IMR-90 (cell line): Measurements from ENCODE around the gene SDHB. TPM values are rescaled to one million over a fixed set of nuclear protein-coding genes. Genes with fewer than 3 reads are reported as not detected.

Experiments
- ATAC-seq: fragments of 200-7000 bp; cut with Tn5 transposase; 2 replicates; pipeline ENCODE4 v1.9.1; 2020; ENCODE audit warnings: low read depth, mild to moderate bottlenecking, moderate library complexity
- BruUV-seq: library from RNA; stranded (reverse); fragments of 400-500 nt; replicated peaks from 2 replicates; lab custom pipeline; 2021; lab: Mats Ljungman, UMichigan
- CTCF ChIA-PET: fragments of 300-600 bp; formaldehyde crosslinking; extraction: SDS; loops from one replicate; lab custom pipeline; 2021; ENCODE audit warnings: antibody characterized with exemption; lab: Yijun Ruan, JAX
- POLR2A ChIA-PET: fragments of 300-600 bp; sonication (Branson Sonifier 250); formaldehyde crosslinking; loops from one replicate; lab custom pipeline; 2022; ENCODE audit warnings: antibody characterized with exemption; ENCODE audit not compliant: unreplicated experiment; lab: Charles Lee
- DNase-seq: peaks from one replicate; pipeline ENCODE4 v3.0.0; 2013
- H2AFZ ChIP-seq: replicated peaks from 2 replicates; pipeline ENCODE3; 2013; ENCODE audit warnings: low read length, mild to moderate bottlenecking; ENCODE audit not compliant: poor library complexity
- H2AK5ac ChIP-seq: 2 replicates; pipeline ENCODE4 v1.6.1; 2013; ENCODE audit warnings: low read depth, low read length, inconsistent platforms
- H2AK9ac ChIP-seq: replicated peaks from 2 replicates; pipeline ENCODE3; 2013; ENCODE audit warnings: mild to moderate bottlenecking, low read depth, low read length, moderate library complexity; ENCODE audit not compliant: poor library complexity
- H2BK120ac ChIP-seq: 2 replicates; pipeline ENCODE4 v1.6.1; 2013; ENCODE audit warnings: low read depth, low read length, inconsistent platforms
- H2BK15ac ChIP-seq: 3 replicates; pipeline ENCODE4 v1.6.1; 2013; ENCODE audit warnings: low read depth, low read length, inconsistent platforms
- H2BK20ac ChIP-seq: 2 replicates; pipeline ENCODE4 v1.6.1; 2013; ENCODE audit warnings: low read depth, mild to moderate bottlenecking, inconsistent platforms, low read length, moderate library complexity
- H2BK5ac ChIP-seq: 2 replicates; pipeline ENCODE4 v1.6.1; 2013; ENCODE audit warnings: mild to moderate bottlenecking, low read depth, low read length, inconsistent platforms; ENCODE audit not compliant: poor library complexity, severe bottlenecking
- H3K14ac ChIP-seq: replicated peaks from 2 replicates; pipeline ENCODE4 v1.6.1; 2013; ENCODE audit warnings: low read depth, low read length, inconsistent platforms
- H3K18ac ChIP-seq: 2 replicates; pipeline ENCODE4 v1.6.1; 2013; ENCODE audit warnings: low read depth, low read length, control low read depth
- H3K23ac ChIP-seq: 2 replicates; pipeline ENCODE4 v1.6.1; 2013; ENCODE audit warnings: low read depth, low read length, inconsistent platforms
- H3K27ac ChIP-seq: 2 replicates; pipeline ENCODE4 v1.5.1; 2013; ENCODE audit warnings: mild to moderate bottlenecking, control low read depth, low read length; ENCODE audit not compliant: insufficient read depth
- H3K27me3 ChIP-seq: 2 replicates; pipeline ENCODE4 v1.6.1; 2013; ENCODE audit warnings: low read length; ENCODE audit not compliant: control insufficient read depth, insufficient read depth
- H3K36me3 ChIP-seq: 2 replicates; pipeline ENCODE4 v1.6.1; 2013; ENCODE audit warnings: low read length, mixed read lengths; ENCODE audit not compliant: control insufficient read depth, insufficient read depth
- H3K4ac ChIP-seq: 2 replicates; pipeline ENCODE4 v1.6.1; 2013; ENCODE audit warnings: low read depth, low read length, inconsistent platforms
- H3K4me1 ChIP-seq: 2 replicates; pipeline ENCODE4 v1.6.1; 2013; ENCODE audit warnings: low read length, mixed read lengths; ENCODE audit not compliant: control insufficient read depth, insufficient read depth
- H3K4me2 ChIP-seq: 2 replicates; pipeline ENCODE4 v1.6.1; 2013; ENCODE audit warnings: low read depth, mild to moderate bottlenecking, control low read depth, low read length, moderate library complexity
- H3K4me3 ChIP-seq: 2 replicates; pipeline ENCODE4 v1.5.1; 2013; ENCODE audit warnings: low read depth, mild to moderate bottlenecking, control low read depth, low read length, moderate library complexity; ENCODE audit not compliant: insufficient read depth
- H3K56ac ChIP-seq: 2 replicates; pipeline ENCODE4 v1.6.1; 2013; ENCODE audit warnings: low read length, inconsistent platforms; ENCODE audit not compliant: insufficient read depth; ENCODE audit errors: extremely low read depth
- H3K79me1 ChIP-seq, 2 experiments: 2 replicates each; pipeline ENCODE4 v1.6.1; 2013; ENCODE audit warnings: low read length in 2 of 2, inconsistent platforms in 1 of 2, low read depth in 1 of 2
- H3K9ac ChIP-seq: 2 replicates; pipeline ENCODE4 v1.6.1; 2013; ENCODE audit warnings: low read depth, low read length, control low read depth
- H3K9me1 ChIP-seq: 2 replicates; pipeline ENCODE4 v1.6.1; 2013; ENCODE audit warnings: low read length, inconsistent platforms; ENCODE audit not compliant: insufficient read depth
- H3K9me3 ChIP-seq: 2 replicates; pipeline ENCODE4 v1.6.1; 2013; ENCODE audit warnings: low read length; ENCODE audit not compliant: control insufficient read depth, insufficient read depth
- H4K20me1 ChIP-seq: 2 replicates; pipeline ENCODE4 v1.6.1; 2013; ENCODE audit warnings: low read length, inconsistent platforms; ENCODE audit not compliant: insufficient read depth
- H4K5ac ChIP-seq: 2 replicates; pipeline ENCODE4 v1.6.1; 2013; ENCODE audit warnings: mild to moderate bottlenecking, low read depth, low read length, control low read depth
- H4K8ac ChIP-seq, 2 experiments: 2 replicates each; pipeline ENCODE4 v1.6.1; 2013; ENCODE audit warnings: low read depth in 2 of 2, low read length in 2 of 2, control low read depth in 1 of 2, inconsistent platforms in 1 of 2
- H4K91ac ChIP-seq: 2 replicates; pipeline ENCODE4 v1.6.1; 2013; ENCODE audit warnings: low read depth, low read length, inconsistent platforms; ENCODE audit not compliant: insufficient read depth
- BHLHE40 ChIP-seq: fragments of 150-350 bp; IDR thresholded peaks from 2 replicates; pipeline ENCODE4 v1.6.1; 2016; ENCODE audit warnings: mild to moderate bottlenecking, low read depth, low read length
- CEBPB ChIP-seq: IDR thresholded peaks from 2 replicates; pipeline ENCODE4 v1.6.1; 2012; ENCODE audit warnings: low read depth, low read length, improper control_type of control experiment
- CHD1 ChIP-seq: IDR thresholded peaks from 2 replicates; pipeline ENCODE4 v1.6.1; 2012; ENCODE audit warnings: low read depth, low read length, improper control_type of control experiment
- FOS ChIP-seq: fragments of 150-350 bp; IDR thresholded peaks from 2 replicates; pipeline ENCODE4 v1.6.1; 2016; ENCODE audit warnings: low read depth, low read length
- MAFK ChIP-seq: IDR thresholded peaks from 2 replicates; pipeline ENCODE4 v1.6.1; 2012; ENCODE audit warnings: low read depth, low read length, improper control_type of control experiment
- MAZ ChIP-seq: IDR thresholded peaks from 2 replicates; pipeline ENCODE4 v1.6.1; 2012; ENCODE audit warnings: low read depth, mild to moderate bottlenecking, low read length, improper control_type of control experiment, moderate library complexity, borderline replicate concordance
- MXI1 ChIP-seq: IDR thresholded peaks from 2 replicates; pipeline ENCODE4 v1.6.1; 2012; ENCODE audit warnings: low read depth, mild to moderate bottlenecking, low read length, moderate library complexity, borderline replicate concordance
- POLR2A ChIP-seq: IDR thresholded peaks from 2 replicates; pipeline ENCODE4 v1.6.1; 2012; ENCODE audit warnings: mild to moderate bottlenecking, low read depth, low read length
- WGBS, 2 experiments: methylation state at CpG; one replicate each; pipeline versions ENCODE4 v1.1.5 to v1.1.7; 2013; ENCODE audit warnings: missing lambda C conversion rate in 2 of 2; ENCODE audit not compliant: insufficient read length in 1 of 2; ENCODE audit errors: extremely low coverage in 2 of 2; 5-methylcytosine and 5-hydroxymethylcytosine counted together
- dilution Hi-C: fragments of 300-500 bp; cut with HindIII; formaldehyde crosslinking; loops from one replicate; pipeline ENCODE4 v1.14.3; 2018; ENCODE audit warnings: low sequenced_read_pairs; ENCODE audit not compliant: unreplicated experiment
- in situ Hi-C: fragments of 300-500 bp; cut with MboI; formaldehyde crosslinking; loops from 3 replicates; pipeline ENCODE4 v1.14.3; 2019; ENCODE audit warnings: low sequenced_read_pairs, inconsistent platforms, mixed read lengths
- intact Hi-C: fragments of 100-400 bp; cut with micrococcal nuclease; formaldehyde crosslinking; loops from 2 replicates; pipeline ENCODE4 v1.10.0; 2022
- polyA plus RNA-seq, 3 experiments: library from polyadenylated mRNA; depleted of rRNA; stranded (reverse); fragments of >200 nt; gene quantifications; 2 replicates each; pipeline ENCODE4 v1.2.3, GENCODE V29; 2012; ENCODE audit warnings: low replicate concordance in 1 of 3
- total RNA-seq: library from RNA; depleted of rRNA; stranded (reverse); fragments of >200 nt; gene quantifications from 2 replicates; pipeline ENCODE4 v1.2.3, GENCODE V29; 2012

SDHB gene
- total and polyA plus RNA-seq, 2 of the 4 experiments (the other 2 are of a cell fraction): 122 to 206 TPM

GRCh38 chr1:16981269-16981849 lies 72.5 kb downstream of the SDHB start:
- no peaks in the 10 kb centered on the region for H3K9me1 ChIP-seq
- no peak overlapping the region for H3K9ac ChIP-seq
- H2BK20ac ChIP-seq: peak overlapping the region; percentile 50; the same call in 1 of the 2 replicates
- peaks cover 3% of the 10 kb centered on the region; the same call in 1 of the 2 replicates for H4K20me1 ChIP-seq
- peak overlapping the region; percentile 0; the same call in 1 of the 2 replicates for H2AK5ac ChIP-seq
- in situ Hi-C loops: no loop called here
- DNase-seq: peak; percentile 92
- no TSS peak for BruUV-seq
- peak overlapping the region; percentile 69 for H2AFZ ChIP-seq
- no peak overlapping the region for H3K4me3 ChIP-seq
- H3K79me1 ChIP-seq: no peaks in the 10 kb centered on the region; a peak in 1 of 4 replicates
- 0 out of 3 replicates have a peak overlapping the region, but pooled peaks have one; percentile 15 for H2BK15ac ChIP-seq
- H3K14ac ChIP-seq: peak overlapping the region; percentile 12; the same call in 1 of the 2 replicates
- H3K9me3 ChIP-seq: no peaks in the 10 kb centered on the region
- TF ChIP-seq MAFK (peak; percentile 51), CHD1 (no peak), CEBPB (peak; percentile 68; the same call in 1 of the 2 replicates), MXI1 (no peak), MAZ (peak; percentile 62; the same call in 1 of the 2 replicates), FOS (peak; percentile 78), BHLHE40 (peak; percentile 47; the same call in 1 of the 2 replicates), POLR2A (0 out of 2 replicates have a peak, but pooled peaks have one; percentile 32)
- dilution Hi-C loops: no loop called here
- peak overlapping the region; percentile 49 for H2AK9ac ChIP-seq
- POLR2A ChIA-PET: no interaction called here
- H3K27ac ChIP-seq: no peak overlapping the region
- intact Hi-C loops: no loop called here
- H4K8ac ChIP-seq: 0 out of 4 replicates have a peak overlapping the region, but pooled peaks of 1 of the 2 experiments have one; percentile 20
- WGBS, 2 experiments: 62% methylated on average over 2 of the region's 10 CpGs; no CpG with 5 or more reads in 1 of the 2 experiments
- H3K56ac ChIP-seq: no peak overlapping the region
- CTCF ChIA-PET: interaction anchor here (0.5 to 1.3 kb wide), 2 partner anchors 64 to 360 kb away, joined by 3 to 4 read pairs; no protein-coding TSS in a partner anchor
- H3K18ac ChIP-seq: no peak overlapping the region
- H3K36me3 ChIP-seq: no peaks in the 10 kb centered on the region; the same call in 1 of the 2 replicates
- H3K27me3 ChIP-seq: no peaks in the 10 kb centered on the region
- peak overlapping the region; percentile 7 for H2BK120ac ChIP-seq
- no peak overlapping the region for H3K4me2 ChIP-seq
- H2BK5ac ChIP-seq: no peak overlapping the region
- H3K4me1 ChIP-seq: peaks cover 9% of the 10 kb centered on the region; the same call in 1 of the 2 replicates
- ATAC-seq: peak; percentile 27; the same call in 1 of the 2 replicates
- no peak overlapping the region for H4K91ac ChIP-seq
- peak overlapping the region; percentile 7 for H3K4ac ChIP-seq
- H3K23ac ChIP-seq: peak overlapping the region; percentile 6; the same call in 1 of the 2 replicates
- H4K5ac ChIP-seq: no peak overlapping the region
